C4-2B (cell line): ENCODE results near the gene ACYP1.
A peak's percentile ranks its signal among the peaks of the same experiment; 100 is the strongest.

Experiments used
- H3K27ac ChIP-seq: fragments of 450-650 bp; 2 replicates; pipeline ENCODE4 v1.5.1; 2017
- CTCF ChIP-seq: fragments of 450-650 bp; conservative IDR thresholded peaks from 2 replicates; pipeline ENCODE4 v1.5.1; 2017; ENCODE audit warnings: mild to moderate bottlenecking
- ZFX ChIP-seq: fragments of 450-650 bp; IDR thresholded peaks from 2 replicates; pipeline ENCODE4 v1.6.1; 2017

The ACYP1 gene

GRCh38 chr14:75095690-75096089, 31.9 kb upstream of the ACYP1 start:
- no peak overlapping the region for H3K27ac ChIP-seq
- no peak for TF ChIP-seq ZFX
- TF ChIP-seq CTCF = no peak

DNA sequence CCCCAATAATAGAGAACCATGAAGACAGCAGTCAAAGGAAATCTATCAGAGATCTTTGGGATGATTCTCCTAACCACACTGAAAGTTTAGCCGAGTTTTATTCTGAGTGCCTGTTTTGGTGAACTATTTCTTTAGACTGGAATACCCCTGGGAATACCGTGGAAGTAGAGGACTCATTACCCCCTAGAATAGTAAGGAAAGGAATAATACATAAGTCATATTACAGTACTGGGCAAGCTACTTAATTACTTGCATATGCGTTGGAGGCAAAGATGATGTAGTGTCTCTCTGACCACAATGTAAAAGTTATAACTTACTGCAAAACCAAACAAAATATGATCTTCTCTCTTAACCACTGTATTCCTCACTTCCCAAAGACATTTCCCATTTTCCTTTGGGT, 31.1 kb upstream of the ACYP1 start:
- no peak overlapping the region for H3K27ac ChIP-seq
- TF ChIP-seq CTCF = no peak
- TF ChIP-seq ZFX = no peak

DNA sequence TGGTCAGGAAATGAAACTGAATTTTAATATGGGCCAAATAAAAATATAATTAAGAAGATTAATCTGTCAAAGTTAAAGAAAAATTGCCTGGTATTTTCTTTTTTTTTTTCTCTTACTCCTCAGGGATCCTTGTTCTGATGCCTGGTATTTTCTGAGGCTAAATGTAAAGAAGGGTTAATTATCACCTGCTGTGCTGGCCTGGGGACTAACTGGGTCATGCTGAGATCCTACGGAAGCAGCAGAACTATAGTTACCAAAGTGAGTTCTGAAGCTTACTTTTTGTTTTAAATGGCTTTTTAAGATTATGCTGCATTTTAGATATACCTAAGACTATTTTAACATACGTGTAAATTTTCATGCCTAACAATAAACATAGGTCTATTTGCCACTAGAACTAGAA, 28.9 kb upstream of the ACYP1 start:
- H3K27ac ChIP-seq = no peak overlapping the region
- TF ChIP-seq ZFX (no peak), CTCF (no peak)

DNA sequence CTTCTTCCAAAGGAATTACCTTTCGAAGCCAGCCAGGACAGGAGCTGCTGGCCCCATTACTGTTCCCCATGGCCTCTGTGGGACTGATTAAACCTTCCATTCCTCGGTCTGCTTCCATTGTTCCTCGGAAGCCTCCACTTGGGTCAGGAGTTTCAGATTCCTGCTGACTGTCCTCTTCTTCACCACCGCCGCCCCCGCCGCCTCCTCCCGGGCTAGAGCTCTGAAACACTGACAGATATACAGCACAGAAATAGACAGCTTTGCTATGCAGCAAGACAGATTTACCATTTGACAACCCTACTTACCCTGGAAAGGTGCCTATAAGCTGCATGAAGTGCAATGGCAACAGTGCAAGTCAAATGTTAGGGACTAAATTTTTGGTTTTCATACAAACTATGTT, 27.4 kb upstream of the ACYP1 start:
- H3K27ac ChIP-seq = no peak overlapping the region
- TF ChIP-seq CTCF (no peak), ZFX (no peak)

GRCh38 chr14:75090353-75090752, 26.5 kb upstream of the ACYP1 start:
- no peak for TF ChIP-seq CTCF
- TF ChIP-seq ZFX = no peak
- H3K27ac ChIP-seq = no peak overlapping the region

- TF ChIP-seq CTCF (peak; percentile 86), ZFX (no peak)
- H3K27ac ChIP-seq = no peak overlapping the region
Measured at GRCh38 chr14:75088566-75089373, 24.9 kb upstream of the ACYP1 start.

DNA sequence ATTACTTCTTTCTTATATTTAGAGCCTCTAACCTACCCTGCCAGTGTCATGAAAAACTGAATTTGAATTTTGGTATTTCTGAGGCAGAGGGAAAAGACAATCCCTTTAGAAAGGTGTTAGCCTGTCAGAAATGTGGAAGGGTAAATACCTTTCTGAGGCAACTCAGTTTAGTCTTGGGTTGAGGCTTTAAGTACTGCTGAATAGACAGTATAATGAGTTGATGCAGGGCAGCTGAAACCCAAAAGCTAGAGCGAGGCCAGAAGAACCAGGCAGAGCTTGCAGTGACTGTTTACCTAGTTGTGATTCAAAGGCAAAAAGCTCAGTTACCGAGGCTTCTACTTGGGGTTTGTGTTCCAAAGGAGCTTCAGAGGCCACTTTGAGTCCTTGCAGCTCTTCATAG, 24.3 kb upstream of the ACYP1 start:
- no peak overlapping the region for H3K27ac ChIP-seq
- TF ChIP-seq ZFX (no peak), CTCF (no peak)
